Fibroblast of lung (primary cell): Measurements from ENCODE around the gene NFATC2.

ENCODE experiments used
- CTCF ChIP-seq, 2 donors: IDR thresholded peaks in 1 of 2; conservative IDR thresholded peaks in 1 of 2; 1 replicate in 1 of 2; 2 replicates in 1 of 2; pipeline ENCODE4 v1.5.1; 2011 to 2012; ENCODE audit warnings: low read length in 2 of 2, control low read depth in 1 of 2, inconsistent platforms in 1 of 2, low read depth in 1 of 2, mild to moderate bottlenecking in 1 of 2
- EZH2 ChIP-seq: IDR thresholded peaks from 2 replicates; pipeline ENCODE4 v1.5.1; 2012; ENCODE audit warnings: low read length, control low read depth, mild to moderate bottlenecking; ENCODE audit errors: missing control alignments

DNA sequence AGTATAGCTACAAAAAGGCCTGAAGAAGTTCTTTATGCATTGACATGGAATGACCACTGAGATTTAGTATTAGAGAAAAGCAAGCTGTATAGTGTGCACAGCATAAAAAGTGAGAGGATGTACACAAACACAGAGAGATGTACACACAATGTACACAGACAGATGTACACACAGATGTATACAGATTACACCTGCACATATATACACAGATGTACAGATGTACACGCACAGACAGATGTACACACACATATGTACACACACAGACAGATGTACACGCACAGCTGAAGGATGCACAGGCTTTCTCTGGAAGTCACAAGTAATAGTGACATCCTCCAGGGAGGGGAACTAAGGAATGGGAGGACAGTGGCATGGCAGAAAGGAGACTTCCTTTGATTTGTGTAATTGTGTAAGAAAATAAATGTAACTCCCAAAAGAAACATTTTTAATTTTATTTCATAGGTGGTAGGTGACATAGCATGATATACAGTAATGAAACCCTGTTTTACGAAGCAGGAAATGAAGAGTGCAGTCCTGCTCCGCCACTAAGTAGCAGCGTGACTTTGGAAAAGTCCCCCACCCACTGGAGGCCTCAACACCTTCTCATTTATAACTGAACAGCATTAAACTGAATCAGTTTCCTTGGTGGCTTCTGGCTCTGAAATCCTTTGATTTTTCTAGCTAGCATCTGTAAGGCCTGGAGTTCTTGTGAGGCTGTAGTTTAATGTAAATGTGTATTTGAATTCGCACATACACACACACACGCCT is 14.1 kb downstream of the NFATC2 start:
- TF ChIP-seq CTCF (conservative IDR thresholded peaks at IDR 0.05 in 1 of 2, IDR thresholded peaks at IDR 0.05 in 1 of 2; ENCODE audit: low read depth in 1 of 2, low read length in 2 of 2) (no peak), EZH2 (no peak)
